ENCODE results near the gene PCBP3. TPM values are rescaled to one million over a fixed set of nuclear protein-coding genes. Genes with fewer than 3 reads are reported as not detected.
A peak's percentile ranks its signal among the peaks of the same experiment; 100 is the strongest.

PCBP3 gene
- polyA plus RNA-seq, 3 donors, result 1.7 to 2.5 (median 2.4) TPM

DNA sequence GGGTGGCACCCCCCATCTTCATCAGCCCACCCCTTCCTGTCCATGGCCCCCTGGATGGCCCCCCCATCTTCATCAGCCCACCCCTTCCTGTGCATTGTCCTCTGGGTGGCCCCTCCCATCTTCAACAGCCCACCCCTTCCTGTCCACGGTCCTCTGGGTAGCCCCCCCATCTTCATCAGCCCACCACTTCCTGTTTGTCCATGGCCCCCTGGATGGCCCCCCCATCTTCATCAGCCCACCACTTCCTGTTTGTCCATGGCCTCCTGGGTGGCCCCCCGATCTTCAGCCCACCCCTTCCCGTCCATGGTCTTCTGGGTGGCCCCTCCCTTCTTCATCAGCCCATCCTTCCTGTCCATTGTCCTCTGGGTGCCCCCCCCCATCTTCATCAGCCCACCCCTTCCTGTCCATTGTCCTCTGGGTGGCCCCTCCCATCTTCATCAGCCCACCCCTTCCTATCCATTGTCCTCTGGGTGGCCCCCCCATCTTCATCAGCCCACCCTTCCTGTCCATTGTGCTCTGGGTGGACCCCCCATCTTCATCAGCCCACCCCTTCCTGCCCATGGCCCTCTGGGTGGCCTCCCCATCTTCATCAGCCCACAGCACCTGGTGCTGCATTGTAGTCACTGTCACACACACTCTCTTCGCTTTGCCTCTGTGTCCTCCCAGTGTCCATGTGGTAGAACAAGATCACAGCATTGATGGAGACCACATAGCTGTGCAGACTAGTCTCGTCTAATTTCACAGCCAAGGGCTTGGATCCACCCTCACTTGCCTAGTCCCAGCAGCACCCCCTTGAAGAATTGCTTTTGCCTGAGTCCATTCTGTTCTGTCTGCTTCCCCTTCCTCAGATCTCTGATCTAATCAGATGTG, 95.9 kb downstream of the PCBP3 start:
- no peak for DNase-seq (ENCODE audit: extremely low read depth in 1 of 11, low read depth in 9 of 11, low spot score in 4 of 11)

GRCh38 chr21:45740088-45740440, 96.5 kb downstream of the PCBP3 start:
- no peak for DNase-seq (ENCODE audit: extremely low read depth in 1 of 11, low read depth in 9 of 11, low spot score in 4 of 11)

GRCh38 chr21:45740491-45741357, 97.2 kb downstream of the PCBP3 start:
- DNase-seq (ENCODE audit: extremely low read depth in 1 of 11, low read depth in 9 of 11, low spot score in 4 of 11), result no peak

GRCh38 chr21:45741691-45742090, 98.2 kb downstream of the PCBP3 start:
- no peak for DNase-seq (ENCODE audit: extremely low read depth in 1 of 11, low read depth in 9 of 11, low spot score in 4 of 11)

DNA sequence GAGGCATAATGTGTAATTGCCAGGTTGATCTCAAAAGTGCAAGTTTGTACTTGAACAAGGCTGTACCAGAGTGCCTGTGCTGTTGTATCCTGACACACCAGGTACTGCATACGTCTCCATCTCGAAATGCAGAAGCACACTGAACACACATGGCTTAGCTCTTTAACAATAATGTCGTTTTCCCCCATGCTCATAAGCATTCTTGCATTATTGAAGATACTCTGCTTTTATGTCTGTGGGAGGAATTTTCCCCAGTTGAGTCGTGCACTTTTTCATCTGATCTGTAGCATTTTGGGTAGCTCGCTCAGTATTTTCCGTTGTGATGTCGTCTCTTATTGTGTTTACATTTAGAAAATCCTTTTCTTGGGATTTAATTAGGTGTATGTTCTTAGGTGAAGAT, 98.7 kb downstream of the PCBP3 start:
- DNase-seq (ENCODE audit: extremely low read depth in 1 of 11, low read depth in 9 of 11, low spot score in 4 of 11), result no peak

- no peak for DNase-seq (ENCODE audit: extremely low read depth in 1 of 11, low read depth in 9 of 11, low spot score in 4 of 11)
Observed at GRCh38 chr21:45745256-45745655, 101.7 kb downstream of the PCBP3 start.

GRCh38 chr21:45747233-45747766, 103.8 kb downstream of the PCBP3 start:
- DNase-seq (ENCODE audit: extremely low read depth in 1 of 11, low read depth in 9 of 11, low spot score in 4 of 11), result no peak

GRCh38 chr21:45747802-45748445, 104.4 kb downstream of the PCBP3 start:
- peak in 8 of 11 donors; percentile 15 to 39 (median 24) for DNase-seq (ENCODE audit: extremely low read depth in 1 of 11, low read depth in 9 of 11, low spot score in 4 of 11)

- no peak for DNase-seq (ENCODE audit: extremely low read depth in 1 of 11, low read depth in 9 of 11, low spot score in 4 of 11)
Observed at GRCh38 chr21:45748593-45748992, 105.1 kb downstream of the PCBP3 start.

DNA sequence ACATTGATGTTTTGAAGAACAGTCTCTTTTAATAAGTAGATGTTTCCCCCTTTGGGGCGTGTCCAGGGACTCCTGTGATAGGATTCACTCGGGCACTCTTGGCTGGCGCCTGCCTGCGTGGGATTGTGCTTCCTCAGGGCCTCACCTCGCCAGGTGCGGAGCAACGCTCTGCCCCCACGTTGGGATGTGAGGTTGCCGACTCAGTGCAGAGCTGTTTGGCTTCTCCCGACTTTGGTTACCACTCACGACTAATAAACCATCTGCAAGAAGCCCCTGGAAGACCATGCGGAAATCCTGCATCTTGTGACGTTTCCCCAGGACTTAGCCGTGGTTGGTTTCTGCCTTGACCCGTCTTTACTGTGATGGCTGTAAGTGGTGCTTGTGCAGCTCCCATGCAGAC, 106.4 kb downstream of the PCBP3 start:
- DNase-seq (ENCODE audit: extremely low read depth in 1 of 11, low read depth in 9 of 11, low spot score in 4 of 11), result no peak

DNA sequence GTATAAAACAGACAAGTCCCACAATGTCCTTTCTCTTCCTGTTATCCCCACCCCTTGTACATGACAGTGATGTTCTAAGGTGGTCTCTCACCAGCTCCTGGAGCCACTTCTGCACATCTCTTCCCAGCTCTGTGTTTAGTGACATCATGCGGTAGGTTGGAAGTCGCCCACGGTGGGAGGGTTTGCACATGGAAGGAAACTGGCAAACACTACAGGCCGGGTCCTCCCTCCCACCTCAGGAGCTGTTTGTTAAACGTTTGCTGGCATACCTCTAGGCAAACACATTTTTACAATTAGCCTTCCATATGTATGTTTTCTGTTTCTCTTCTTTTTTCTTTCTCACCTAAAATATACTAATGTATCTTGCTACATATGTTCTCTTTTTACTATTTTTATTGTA, 107.4 kb downstream of the PCBP3 start:
- DNase-seq (ENCODE audit: extremely low read depth in 1 of 11, low read depth in 9 of 11, low spot score in 4 of 11), result no peak

GRCh38 chr21:45753445-45753844, 109.9 kb downstream of the PCBP3 start:
- DNase-seq (ENCODE audit: extremely low read depth in 1 of 11, low read depth in 9 of 11, low spot score in 4 of 11), result no peak

GRCh38 chr21:45756029-45756428, 112.5 kb downstream of the PCBP3 start:
- DNase-seq (ENCODE audit: extremely low read depth in 1 of 11, low read depth in 9 of 11, low spot score in 4 of 11), result no peak

DNA sequence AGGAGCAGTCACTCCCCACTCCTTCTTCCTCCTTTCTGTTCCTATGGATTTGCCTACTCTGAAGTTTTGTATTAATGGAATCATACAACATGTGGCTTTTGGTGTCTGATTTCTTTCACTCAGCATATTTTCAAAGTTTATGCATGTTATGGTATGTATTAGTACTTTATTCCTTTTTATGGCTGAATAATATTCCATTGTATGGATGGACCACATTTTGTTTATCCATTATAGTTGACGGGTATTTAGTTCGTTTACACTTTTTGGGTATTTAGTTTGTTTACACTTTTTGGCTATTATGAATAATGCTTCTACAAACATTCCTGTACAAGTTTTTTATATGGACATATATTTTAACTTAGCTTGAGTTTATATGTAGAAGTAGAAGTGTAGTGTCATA, 113.1 kb downstream of the PCBP3 start:
- no peak for DNase-seq (ENCODE audit: extremely low read depth in 1 of 11, low read depth in 9 of 11, low spot score in 4 of 11)

DNA sequence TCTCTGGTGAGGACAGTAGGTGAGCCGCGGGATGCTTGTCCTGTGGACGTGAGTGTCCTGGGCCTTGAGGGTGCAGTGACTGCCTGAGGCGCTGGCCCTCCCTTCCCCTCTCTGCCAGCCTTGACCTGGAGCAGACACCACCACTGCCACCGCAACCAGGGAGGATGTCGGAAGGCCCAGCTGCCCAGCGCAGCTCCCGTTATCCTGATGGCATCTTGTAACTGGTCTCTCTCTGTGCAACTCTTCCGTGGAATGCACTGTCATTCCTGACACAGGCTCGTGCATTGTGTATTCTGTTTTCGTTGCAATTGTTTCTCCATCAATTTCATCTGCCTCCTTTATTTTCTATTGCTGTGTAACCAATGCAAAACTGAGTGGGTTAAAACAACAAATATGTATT, 118.2 kb downstream of the PCBP3 start:
- no peak for DNase-seq (ENCODE audit: extremely low read depth in 1 of 11, low read depth in 9 of 11, low spot score in 4 of 11)

- DNase-seq (ENCODE audit: extremely low read depth in 1 of 11, low read depth in 9 of 11, low spot score in 4 of 11), result no peak
Observed at GRCh38 chr21:45763074-45763473, 119.5 kb downstream of the PCBP3 start.

- DNase-seq (ENCODE audit: extremely low read depth in 1 of 11, low read depth in 9 of 11, low spot score in 4 of 11), result no peak
Observed at GRCh38 chr21:45763506-45763905, 120.0 kb downstream of the PCBP3 start.

DNA sequence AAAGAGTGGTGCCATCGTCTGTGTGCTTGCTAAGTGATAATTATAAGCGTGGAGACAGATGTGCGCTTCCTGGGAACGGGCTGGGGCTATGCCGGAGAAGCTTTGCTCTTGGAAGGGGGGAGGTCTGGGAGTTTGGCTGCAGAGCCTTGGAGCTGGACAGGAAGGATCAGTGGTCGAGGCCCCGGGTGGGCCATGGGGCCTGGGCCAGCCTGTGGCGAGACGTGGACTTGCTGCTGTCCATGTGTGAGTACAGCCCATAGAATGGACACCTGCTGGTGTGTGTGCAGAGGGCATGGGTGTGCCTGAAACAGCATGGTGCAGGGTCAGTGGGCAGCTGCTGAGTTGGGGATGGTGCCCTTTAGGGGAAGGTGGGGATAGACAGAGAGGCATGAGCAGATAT, 121.3 kb downstream of the PCBP3 start:
- no peak for DNase-seq (ENCODE audit: extremely low read depth in 1 of 11, low read depth in 9 of 11, low spot score in 4 of 11)

GRCh38 chr21:45765375-45765774, 121.8 kb downstream of the PCBP3 start:
- no peak for DNase-seq (ENCODE audit: extremely low read depth in 1 of 11, low read depth in 9 of 11, low spot score in 4 of 11)

GRCh38 chr21:45766055-45766454, 122.5 kb downstream of the PCBP3 start:
- DNase-seq (ENCODE audit: extremely low read depth in 1 of 11, low read depth in 9 of 11, low spot score in 4 of 11), result no peak
